GM19455 (cell line): ENCODE measurements around the gene PSMD1.
"Not testable (repeated sequence)": the region's sequence is repeated elsewhere in the genome, so short reads cannot be mapped to it uniquely, and the experiment has no call there.

Source experiments
- ATAC-seq: cut with Tn5 transposase; IDR thresholded peaks from one replicate; pipeline ENCODE4 v1.9.1; 2021; ENCODE audit not compliant: unreplicated experiment

The PSMD1 gene

DNA sequence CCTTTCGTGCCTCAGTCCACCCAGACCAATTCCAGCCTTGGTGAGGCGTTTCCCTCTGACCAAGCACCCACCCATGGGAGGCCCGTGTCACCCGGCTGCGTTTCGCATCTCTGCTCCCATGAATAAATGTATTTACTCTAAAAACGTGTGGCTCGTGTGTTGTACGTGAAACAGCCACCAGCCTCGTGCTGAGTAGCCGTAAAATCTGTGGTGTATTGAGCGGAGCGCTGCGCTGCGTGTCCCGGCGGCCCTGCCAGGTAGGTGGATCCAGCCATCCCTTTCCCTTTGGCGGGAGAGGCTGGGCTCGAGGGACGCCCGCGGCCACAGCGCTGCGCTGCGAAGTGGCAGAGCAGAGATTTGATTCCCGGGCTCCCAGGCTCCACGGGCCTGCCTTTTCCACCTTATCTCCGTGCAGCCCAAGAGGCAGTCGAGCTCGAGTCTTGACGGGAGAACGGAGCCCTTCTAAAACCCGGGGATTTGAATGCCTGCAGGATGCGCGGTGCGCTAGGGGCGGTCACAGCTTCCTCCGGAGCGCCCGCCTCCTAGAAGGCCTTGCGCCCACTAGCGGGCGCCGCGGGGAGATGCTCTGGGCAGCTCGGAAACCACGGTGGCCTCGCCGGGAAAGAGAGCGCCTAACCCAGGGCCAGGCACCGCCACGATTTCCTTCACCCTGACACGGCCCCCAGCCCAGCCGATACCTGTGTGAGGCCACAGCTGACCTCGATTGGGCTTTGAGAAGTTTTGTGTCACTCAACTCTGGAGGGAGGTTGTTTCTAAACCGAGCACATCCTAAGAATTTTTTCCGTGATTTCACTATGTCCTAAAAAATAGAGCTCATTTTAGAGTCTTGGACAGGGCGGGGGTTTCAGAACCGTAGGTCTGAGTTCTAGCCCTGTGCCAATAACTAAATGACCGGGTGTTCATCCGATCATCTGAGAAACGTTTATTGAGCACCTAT lies 3.9 kb upstream of the PSMD1 start:
- peak; percentile 65 for ATAC-seq

DNA sequence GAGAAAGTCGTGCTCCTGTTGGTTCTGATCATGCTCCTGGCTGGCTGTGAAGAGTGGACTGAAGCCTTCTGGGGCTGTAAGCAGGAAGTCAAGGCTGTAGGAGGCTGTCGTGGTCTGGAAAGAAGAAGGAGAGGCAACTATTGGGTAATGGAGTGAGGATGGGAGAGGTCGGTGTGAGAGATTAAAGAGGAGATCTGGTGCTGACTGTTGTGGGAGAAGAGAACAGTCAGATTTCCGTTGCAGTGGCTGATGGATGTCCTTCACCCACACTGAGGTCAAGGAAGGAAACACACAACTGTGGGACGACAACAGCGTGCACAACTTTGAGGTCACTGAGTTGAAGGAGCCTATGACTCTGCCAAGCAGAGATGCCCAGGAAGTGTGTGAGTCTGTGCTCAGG lies 2.8 kb upstream of the PSMD1 start:
- no peak for ATAC-seq

DNA sequence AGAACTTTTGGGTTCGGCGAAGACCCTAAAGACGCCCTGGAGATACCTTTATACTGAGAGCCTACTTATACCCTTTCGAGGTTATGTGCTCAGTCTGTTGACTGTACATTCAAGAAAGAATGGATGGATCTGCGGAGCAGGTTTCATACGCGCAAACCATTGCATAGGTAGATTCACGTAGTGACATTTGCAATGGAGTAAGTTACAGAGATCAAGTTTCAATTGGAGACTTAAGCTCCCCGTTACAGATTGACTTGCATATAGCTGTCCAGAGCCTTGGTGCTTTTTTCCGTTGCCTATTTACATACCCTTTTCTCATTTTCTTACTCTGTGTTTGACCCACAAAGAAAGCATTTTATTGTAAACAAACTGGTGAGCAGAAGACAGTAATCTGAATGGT lies 923 bp downstream of the PSMD1 start:
- no peak for ATAC-seq

DNA sequence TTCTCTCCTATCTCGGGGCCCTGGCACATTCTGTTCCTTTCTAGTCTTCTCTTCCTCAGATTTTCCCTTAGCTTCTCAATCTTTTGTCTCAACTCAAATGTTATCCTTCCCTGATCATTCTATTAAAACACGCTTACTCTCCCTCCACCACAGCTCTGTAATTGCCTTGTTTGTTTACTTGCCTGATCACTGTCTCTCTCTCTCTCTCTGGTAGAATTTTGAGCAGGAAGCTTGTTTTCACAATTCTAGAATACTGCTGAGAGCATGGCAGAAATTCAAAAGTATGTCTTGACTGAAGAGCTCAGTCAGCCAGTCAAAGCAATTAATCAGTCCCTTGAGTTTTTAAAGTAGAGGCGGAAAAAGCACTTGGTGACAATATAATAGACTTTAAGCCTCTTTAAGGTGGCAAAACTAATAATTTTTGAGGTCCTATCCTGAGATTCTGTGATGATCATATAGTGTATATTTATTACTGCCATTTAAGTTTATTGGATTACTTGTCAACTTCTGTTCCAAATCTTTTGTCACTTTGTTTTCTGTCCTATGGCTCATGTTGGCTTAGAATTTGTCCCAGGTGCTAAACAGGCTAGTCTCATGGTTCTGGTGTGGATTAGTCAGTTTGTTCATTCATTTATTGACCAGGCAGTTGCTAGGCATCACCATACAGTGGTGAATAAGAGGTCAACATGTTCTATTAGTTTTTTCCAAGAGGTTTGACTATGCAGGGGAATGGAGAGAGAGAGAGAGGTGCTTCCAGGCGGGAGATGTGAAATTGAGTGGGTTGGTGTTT lies 2.3 kb downstream of the PSMD1 start:
- no peak for ATAC-seq

DNA sequence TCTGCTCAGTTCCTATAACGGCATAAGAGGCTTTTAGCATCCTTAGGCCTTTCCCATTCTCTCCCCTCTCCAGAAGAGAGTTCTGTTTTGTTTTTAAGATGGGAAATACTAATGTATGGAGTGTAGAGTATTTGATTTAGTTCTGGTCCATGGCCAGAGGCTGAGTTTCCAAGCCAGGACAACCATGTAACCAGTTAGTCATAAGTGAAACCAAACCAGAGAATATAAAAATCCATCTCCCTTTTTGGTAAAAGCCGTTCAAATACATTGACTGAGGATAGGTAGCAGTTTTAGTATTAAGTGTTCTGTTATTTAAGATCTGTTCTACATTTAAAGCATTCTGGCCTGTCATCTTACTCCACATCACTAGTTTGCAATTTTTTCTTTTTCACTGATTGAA lies 3.1 kb downstream of the PSMD1 start:
- no peak for ATAC-seq

DNA sequence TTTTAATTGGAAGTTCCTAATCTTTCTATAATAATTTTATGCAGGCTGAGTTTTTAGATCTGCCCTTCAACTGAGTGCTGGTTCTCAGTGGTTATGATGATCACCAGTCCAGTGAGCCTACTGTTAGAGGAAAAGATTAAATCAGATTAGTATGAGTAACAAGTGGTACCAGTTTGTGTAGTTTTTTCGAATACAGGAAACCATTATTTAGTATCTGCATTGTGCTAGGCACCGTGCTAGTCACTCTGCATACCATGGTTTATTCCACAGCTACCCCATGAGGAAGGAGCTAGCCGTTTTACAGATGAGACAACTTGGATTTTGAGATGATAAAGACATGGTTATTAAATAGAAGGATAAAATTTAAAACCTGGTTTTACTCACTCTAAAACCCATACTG lies 6.1 kb downstream of the PSMD1 start:
- no peak for ATAC-seq

DNA sequence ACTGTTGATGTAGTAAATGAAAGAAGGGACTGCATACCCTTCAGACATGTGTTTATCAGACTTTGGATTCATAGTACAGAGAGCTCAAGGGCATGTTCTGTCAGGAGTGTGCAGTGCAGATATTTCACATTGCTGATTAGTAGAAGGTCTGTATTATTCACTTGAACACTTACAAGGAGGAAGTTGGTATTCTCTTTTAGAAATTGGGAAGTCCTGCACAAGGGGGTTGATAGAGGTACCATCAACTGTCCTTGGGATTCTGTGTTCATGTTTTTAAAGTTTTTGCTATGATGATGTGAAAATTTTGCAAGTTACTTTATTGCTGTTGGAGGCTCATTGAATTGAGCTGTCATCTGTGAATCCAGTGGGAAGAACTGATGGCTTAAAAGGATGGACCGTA lies 6.7 kb downstream of the PSMD1 start:
- no peak for ATAC-seq

DNA sequence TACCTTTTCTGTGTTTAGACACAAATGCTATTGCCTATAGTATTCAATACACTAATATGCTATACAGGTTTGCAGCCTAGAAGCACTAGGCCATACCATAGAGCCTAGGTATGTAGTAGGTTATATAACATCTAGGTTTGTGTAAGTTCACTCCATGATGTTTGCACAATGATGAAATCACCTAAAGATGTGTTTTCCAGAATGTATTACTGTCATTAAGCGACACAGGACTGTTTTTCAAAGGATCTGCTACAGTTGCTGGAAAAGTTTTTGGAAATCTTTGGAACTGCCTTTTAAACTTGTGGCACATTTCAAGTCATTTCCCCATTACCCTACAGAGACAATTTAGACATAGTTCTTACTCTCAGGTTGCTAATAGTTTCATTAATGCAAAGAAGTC lies 9.3 kb downstream of the PSMD1 start:
- no peak for ATAC-seq

DNA sequence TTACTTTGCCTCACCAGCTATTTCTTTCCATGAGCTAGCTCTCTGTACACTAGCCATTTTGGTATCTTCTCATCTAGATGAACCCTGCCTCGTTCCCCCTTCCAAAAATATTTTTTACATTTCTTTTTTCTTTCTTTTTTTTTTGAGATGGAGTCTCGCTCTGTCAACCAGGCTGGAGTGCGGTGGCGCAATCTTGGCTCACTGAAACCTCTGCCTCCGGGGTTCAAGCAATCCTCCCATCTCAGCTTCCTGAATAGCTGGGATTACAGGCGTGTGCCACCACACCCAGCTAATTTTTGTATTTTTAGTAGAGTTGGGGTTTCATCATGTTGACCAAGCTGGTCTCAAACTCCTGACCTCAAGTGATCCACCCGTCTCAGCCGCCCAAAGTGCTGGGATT lies 10.9 kb downstream of the PSMD1 start:
- ATAC-seq: not testable (repeated sequence)

DNA sequence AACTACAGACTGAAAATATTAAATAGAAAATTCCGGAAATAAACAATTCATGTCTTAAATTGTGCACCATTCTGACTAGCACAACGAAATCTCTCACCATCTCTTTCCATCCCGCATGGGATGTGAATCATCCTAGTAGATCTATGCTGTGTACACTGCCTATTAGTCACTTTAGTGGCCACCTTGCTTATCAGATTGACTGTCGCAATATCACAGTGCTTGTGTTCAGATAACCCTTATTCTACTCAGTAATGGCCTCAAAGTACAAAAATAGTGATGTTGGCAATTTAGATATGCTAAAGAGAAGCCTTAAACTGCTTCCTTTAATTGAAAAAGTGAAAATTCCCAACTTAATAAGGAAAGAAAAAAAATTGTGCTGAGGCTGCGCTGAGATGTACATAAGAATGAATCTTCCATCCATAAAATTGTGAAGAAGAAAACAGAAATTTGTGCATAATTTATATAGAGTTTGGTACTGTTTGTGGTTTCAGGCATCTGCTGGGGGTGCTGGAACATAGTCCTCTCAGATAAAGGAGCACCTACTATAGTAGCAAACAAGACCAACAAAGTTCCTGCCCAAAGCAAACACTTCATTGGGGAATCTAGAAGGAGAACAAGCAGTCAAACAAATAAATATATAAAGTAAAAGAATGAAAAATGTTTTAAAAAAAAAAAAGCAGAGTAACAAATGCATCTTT lies 12.0 kb downstream of the PSMD1 start:
- ATAC-seq: no peak

DNA sequence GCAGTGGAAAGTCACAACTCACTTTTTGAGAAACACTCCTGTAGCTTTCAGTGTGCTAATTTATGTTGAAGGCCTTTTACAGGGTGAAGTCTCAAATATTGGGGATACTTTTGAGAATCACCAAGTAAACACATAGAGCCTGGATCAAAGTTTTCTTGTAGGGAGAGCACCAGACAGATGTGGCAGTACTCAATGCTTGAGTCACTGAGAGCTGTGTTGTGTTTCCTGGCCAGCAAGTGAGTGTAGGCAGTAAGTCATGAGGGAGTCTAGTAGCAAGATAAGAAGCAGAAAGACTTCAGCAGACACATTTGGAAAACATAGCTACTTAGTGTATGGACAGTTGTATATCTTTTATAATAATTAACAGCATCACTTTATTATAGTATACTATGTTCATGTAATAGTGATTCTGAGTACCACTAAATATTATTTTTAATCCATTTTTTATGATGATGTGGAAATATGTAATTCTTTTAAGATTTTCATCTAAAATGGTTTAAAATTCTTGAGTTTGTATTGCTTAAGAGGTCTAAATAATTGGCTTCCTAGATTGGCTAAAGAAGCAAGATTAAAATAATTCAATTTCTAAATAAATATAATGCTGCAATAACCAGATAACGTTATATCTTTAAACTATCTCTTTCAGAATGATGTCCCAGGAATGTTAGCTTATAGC lies 12.8 kb downstream of the PSMD1 start:
- ATAC-seq: no peak

DNA sequence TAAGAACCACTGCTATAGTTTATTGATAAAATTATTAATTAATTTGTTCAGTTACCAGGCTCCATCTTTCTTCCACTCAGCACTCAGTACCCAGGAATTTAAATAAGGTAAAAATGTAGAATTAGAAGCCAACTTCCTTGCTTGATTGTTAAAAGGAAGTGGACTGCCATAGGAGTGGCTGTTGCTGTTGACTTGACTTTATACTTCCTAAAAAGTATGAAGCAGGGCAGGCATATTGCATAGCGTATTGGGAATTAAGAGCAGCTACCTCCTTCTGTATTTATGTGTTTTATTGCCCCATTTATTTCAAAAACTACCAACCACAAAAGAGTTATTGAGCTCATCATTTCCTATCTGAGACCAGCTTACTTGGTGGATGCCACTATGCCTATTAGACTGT lies 27.9 kb downstream of the PSMD1 start:
- ATAC-seq: no peak

DNA sequence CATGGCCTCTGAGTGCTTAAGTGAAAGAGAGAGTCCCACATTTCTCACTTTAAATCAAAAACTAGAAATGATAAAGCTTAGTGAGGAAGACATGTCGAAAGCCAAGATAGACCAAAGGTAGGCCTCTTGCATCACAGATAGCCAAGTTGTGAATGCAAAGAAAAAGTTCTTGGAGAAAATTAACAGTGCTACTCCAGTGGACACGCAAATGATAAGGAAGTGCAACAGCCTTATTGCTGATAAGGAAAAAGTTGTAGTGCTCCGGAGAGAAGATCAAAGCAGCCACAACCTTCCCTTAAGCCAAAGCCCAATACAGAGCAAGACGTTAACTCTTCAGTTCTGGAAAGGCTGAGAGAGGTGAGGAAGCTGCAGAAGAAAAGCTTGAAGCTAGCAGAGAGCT lies 32.1 kb downstream of the PSMD1 start:
- ATAC-seq: no peak

DNA sequence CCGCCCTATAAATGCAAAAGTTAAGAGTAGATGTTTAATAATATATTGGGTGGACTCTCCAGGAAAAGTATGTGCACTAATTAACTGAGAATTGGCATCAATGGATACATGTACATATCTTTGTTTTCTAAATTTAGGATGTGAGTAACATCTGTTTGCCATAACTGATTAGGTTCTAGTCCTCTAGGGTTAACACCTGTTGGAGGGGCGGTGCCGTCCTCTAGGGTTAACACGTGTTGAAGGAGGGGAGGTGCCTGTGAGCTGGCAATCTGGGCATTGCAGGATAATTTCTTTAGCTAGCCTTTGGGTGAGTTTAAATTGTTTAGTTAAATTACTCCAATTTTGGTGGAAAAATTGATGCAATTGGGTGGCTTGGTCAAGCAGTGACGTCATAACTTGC lies 37.3 kb downstream of the PSMD1 start:
- no peak for ATAC-seq

DNA sequence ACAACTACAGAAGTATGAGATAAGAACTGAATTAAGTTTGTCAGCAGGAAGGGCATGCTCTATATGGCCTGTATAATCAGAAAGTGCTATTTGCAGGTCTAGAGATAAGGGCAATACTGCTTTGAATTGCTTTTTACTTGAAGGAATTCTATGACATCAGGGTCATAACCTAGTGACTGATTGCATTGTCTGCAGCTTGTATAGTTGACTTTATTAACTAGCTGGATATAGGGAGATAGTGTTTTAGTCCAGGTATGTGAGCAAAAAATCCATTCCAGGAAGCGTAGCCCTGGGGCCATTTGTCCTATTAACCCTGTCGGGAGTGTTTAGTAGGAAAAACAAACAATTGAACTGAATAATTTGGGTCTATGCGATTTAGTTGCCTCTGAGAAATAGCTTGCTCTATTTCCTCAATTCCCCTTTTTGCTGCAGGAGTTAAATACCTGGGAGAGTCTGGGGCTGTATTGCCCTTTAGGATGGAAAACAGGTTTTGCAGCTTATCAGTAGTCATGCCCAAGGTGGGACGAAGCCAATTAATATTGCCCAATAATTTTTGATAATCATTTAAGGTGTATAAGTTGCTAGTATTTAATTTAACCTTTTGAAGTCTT lies 38.2 kb downstream of the PSMD1 start:
- no peak for ATAC-seq

DNA sequence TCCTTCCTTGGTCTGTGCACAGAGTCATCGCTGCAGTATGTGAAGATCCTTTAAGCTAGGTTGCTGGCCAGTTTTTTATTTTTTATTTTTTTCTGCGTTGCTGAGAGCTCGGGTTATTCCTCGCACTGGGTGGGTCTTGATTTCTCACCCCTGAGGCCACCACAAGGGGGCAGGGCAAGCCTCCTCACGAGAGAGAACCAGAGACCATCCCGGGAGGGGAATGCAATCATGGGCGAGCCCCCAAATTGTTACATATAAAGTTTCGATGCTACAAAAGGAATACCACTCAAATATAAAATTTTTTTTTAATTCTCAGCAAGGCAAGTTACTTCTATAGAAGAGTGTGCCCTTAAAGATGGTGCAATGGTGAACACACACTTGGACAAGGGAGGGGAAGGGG lies 43.3 kb downstream of the PSMD1 start:
- ATAC-seq: no peak

DNA sequence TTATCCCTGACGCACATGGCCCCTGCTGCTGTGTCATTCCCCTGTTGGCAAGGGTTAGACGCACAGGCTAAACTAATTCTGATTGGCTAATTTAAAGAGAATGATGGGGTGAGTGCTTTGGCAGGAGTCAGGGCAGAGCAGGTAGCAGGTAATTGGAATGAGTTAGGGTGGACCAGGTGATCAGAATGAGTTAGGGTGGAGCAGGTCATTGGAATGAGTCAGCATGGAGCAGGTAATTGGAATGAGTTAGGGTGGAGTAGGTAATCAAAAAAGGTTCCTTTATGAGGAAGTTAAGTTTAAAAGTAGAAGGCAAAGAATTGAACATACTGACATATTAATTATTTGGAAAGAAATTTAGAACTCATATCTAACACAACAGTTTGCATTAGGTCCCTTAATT lies 43.7 kb downstream of the PSMD1 start:
- not testable (repeated sequence) for ATAC-seq

DNA sequence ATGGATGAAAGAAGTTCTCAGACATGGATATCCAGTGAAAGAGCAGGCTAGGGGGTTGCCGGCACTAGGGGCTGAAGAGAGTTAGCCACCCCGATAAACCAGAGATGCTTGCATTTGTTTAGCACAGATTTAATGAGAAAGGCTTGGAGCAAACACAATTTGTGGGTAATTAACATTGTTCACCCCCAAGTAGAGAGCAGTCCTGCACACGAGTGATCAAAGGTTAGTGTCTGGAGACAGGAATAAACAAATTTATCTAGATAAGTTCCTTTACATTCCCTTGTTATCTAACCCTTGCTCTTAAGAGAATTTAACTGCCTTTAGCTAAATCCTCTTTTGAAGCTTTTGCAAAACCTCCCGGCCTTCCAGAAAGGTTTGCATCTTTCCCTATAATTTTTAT lies 44.3 kb downstream of the PSMD1 start:
- no peak for ATAC-seq

DNA sequence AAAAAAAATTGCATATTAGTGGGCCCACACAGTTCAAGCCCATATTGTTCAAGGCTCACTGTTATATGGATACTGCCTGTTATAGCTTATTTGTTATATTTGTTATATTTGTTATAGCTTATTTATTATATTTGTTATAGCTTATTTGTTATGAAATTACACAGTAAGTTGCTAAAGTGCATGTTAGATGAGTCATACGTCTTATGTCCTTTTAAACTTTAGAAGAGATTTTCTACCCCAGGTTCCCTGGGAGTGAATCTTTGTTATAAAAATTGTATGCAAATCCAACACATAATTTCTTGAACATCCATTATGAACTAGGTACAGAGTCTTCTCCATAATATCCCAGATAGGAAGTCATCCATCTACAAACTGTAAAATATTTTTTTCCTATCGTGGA lies 46.1 kb downstream of the PSMD1 start:
- no peak for ATAC-seq

DNA sequence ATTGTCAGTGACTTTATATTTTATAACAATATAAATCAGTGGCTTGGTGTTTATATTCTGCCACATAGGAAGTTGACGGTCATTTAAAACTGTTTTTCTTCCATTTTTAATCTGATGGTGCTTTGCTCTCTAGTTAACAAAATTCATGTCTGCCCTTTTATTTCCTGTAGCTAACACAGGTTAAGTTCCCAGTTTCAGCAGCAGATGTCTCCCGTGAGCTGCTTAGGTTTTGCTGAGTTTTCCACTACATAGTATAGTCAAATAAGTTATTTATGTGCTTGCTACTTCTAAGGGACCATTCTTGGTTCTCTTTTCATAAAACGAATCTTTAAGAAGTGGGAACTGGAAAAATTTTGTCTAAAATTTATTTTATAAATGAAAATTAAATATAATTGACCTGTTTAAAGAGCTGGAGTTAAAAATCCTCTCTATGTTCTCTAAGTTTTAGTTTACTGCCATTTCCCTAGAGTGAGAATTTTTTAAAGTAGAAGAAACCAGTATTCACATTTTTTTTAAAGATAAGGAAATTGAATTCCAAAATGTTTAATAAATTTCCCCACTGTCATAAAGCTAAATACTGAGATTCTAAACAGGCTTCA lies 47.5 kb downstream of the PSMD1 start:
- no peak for ATAC-seq
